DMS 273 (cell line): Measurements from ENCODE around the gene PPP6R2.
A peak's percentile ranks its signal among the peaks of the same experiment; 100 is the strongest.
"Not testable (repeated sequence)": the region's sequence is repeated elsewhere in the genome, so short reads cannot be mapped to it uniquely, and the experiment has no call there.

Source experiments
- DNase-seq: peaks from one replicate; lab custom pipeline; 2025; ENCODE audit not compliant: unreplicated experiment; lab: John Stamatoyannopoulos, UW

The PPP6R2 gene

DNA sequence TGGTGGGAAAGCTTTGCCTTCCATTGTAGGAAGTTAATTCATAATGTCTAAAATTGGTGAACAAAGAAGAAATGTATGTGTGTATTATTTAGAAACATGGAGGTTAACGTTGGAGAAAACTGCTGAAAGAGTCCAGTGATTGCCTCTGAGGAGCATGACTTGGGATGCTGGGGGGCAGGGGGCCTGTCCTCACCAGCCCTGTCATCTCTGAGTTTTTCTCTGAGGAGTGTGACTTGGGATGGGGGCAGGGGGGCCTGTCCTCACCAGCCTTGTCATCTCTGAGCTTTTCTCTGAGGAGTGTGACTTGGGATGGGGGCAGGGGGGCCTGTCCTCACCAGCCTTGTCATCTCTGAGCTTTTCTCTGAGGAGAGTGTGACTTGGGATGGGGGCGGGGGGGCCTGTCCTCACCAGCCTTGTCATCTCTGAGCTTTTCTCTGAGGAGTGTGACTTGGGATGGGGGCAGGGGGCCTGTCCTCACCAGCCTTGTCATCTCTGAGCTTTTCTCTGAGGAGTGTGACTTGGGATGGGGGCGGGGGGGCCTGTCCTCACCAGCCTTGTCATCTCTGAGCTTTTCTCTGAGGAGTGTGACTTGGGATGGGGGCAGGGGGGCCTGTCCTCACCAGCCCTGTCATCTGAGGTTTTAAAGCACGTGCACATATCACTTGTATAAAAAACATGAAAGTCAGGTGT is 54.4 kb downstream of the PPP6R2 start:
- not testable (repeated sequence) for DNase-seq

DNA sequence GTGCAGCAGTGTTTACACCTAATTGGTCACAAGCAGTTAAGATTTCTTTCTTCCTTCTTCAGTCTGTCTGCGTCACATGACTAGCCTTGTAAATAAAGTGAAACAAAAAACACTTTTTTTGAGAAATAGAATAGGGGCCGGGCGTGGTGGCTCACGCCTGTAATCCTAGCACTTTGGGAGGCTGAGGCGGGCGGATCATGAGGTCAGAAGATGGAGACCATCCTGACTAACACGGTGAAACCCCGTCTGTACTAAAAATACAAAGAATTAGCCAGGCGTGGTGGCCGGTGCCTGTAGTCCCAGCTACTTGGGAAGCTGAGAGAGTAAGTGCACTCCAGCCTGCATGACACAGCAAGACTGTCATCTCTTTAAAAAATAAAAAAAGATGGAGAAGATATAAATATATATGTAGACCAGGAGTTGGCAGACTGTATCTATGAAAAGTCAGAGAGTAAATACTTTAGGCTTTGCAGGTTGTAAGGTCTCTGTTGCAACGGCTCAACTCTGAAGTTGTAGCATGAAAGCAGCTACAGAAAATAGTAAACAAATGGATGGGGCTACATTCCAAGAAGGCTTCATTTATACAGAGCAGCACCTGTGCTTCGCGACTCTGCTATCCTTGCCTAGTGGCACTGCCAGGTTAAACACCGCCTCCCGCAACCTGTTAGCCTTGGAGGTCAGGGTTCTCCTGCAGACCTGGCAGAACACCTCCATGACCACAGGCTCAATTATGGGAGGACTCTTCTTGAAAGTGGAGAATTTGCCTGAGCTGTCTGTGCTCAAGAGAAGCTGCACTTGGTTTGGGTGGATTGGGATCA is 55.9 kb downstream of the PPP6R2 start:
- DNase-seq: peak; percentile 18

DNA sequence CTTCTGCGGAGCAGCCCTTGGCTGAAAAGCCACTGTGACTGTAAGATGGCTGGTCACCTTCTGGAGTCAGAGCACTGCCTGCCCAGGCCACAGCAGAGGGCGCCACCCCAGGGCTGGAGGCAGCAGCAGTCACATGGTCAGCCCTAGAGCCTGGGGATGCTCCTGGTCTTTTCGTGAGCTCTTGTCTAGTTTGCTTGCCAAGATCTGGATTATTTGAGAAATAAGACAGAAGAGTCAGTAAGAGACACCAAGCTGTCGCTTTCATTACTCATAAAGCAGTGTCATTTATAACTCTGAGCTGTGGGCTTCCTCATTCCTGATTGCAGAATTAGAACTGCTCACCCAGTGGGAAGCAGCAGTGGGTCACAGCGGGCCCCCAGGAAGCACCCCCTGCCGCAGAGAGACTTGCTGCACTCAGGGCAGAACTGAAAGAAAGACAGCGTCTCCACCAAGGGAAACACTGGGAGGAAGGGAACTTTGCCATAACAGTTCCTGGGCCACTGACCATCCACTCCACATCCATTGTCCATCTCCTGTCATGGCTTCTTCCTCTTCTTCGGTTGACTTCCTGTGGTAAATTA is 56.7 kb downstream of the PPP6R2 start:
- DNase-seq: peak; percentile 31

DNA sequence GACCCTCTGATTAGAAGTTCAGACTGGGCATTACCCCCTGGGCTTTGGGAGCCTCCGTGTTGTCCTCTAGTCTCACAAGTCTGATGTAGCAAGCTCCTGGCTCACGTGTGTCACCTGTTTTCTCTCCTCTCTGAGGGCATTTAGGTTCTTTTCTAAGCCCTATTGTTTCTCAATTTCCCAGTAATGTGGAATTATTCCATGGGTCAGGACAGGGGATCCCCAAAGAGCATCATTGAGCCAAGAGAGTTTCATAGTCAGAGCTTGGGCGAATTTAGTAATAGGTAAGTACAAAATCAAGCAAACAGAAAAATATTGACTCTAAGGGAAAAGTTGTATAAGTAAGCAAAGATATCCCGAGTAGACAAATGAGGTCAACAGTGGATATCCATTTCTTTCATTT is 57.3 kb downstream of the PPP6R2 start:
- DNase-seq: no peak

DNA sequence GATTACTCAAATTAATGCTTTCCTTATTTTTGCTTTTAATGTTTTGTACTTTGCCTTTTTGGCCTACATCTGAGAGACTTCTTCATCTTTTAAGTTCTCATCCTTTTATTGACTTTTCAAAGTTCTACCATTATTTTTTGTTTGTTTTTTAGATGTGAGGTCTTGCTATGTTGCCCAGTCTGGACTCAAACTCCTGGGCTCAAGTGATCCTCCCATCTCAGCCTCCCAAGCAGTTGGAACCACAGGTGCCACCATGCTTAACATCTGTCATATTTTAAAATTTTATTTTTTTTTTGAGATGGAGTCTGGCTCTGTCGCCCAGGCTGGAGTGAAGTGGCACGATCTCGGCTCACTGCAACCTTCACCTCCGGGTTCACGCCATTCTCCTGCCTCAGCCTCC is 57.8 kb downstream of the PPP6R2 start:
- no peak for DNase-seq

DNA sequence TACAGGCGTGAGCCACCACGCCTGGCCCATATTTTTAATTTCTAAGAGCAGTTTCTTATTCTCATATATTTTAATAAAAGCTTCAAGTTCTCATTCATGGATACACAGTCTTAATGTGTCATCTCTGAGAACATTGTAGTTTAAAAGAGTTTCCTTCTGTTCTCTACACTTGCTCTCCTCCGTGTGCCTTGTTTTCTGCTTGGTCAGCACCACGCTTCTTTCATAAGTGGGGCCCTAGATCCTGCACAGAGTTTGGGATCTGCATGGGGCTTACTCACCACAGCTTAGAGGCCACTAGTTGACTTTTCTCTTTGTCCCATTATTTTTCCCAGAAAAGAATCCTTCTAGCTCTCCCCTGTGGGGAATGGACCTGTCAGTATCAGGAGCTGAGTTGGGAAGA is 58.8 kb downstream of the PPP6R2 start:
- DNase-seq: no peak

DNA sequence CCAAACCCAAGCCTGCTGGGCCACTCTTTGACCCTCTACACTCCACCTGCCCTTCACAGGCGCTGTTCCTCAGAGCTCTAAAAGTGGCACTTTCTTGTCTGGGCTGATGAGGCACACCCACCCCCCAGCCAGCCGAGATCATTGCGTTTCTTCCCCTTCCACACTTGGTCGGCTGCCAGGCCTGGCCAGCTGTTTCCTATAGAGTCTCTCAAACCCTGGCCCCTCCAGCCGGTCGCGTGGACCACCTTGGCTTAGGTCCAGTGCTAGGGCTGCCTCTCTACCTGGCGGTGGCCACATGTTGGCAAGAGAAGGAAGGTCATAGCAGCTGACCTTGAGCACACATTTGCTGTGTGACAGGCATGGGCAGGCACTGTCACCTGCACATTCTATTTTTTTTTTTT is 60.6 kb downstream of the PPP6R2 start:
- DNase-seq: peak; percentile 61

DNA sequence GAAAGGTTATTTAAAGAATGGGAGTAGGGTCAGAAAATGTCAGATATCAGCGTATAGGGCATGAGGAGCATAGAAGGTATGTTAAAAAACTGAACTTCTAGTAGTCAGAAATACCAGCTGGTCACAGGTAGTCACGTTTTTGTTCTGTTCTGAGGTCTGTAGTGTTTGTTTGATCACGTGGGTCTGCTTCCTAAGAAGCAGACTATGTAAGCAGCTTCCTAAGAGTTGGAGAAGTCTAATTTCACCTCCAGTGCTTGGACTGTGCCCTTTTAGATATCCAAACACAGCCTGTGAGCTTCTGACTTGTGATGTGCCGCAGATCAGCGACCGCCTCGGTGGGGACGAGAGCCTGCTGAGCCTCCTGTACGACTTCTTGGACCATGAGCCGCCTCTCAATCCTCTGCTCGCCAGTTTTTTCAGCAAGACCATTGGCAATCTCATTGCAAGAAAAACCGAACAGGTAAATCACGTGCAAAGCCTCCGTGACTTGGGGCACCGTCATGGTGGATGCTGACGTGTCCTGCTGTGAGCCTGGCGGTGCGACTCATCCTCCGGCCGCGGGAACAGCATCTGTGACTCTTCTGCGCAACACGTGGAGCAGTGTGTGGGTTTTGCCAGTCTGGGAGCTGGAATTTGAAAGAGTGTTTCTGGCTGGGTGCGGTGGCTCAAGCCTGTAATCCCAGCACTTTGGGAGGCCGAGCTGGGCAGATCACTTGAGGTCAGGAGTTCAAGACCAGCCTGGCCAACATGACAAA is 63.5 kb downstream of the PPP6R2 start:
- no peak for DNase-seq

DNA sequence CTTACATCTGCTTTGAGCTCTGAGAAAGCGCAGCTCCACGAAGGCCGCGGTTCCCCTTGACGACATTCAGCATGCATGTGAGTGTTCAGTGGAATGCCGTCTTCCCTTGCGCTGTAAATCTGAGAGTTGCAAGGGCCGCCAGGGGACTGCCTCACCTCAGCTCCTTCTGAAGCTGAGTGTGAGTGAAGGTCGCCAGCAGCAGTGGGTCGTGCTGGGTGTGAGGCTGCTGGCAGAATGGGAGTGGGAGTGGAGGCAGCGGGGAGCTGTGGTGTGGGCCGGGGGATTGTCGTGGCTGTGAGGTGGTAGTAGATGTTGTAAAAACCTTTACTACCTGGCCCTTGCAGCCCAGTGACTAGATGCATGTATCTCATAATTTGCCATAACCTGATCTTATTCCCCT is 65.2 kb downstream of the PPP6R2 start:
- DNase-seq: no peak

DNA sequence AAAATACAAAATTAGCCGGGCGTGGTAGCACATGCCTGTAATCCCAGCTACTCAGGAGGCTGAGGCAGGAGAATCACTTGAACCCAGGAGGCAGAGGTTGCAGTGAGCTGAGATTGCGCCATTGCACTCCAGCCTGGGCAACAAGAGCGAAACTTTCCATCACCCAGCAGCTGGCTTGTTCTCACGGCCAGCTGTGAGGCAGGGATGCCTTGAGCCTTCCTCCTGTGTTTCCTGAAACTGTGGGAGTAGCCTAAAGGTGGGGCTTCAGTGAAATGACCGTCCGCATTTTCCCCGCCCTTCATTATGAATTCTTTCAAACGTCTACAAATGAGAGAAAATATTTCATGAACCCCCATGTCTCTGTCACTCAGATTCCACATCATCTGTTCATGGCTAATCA is 65.8 kb downstream of the PPP6R2 start:
- not testable (repeated sequence) for DNase-seq

DNA sequence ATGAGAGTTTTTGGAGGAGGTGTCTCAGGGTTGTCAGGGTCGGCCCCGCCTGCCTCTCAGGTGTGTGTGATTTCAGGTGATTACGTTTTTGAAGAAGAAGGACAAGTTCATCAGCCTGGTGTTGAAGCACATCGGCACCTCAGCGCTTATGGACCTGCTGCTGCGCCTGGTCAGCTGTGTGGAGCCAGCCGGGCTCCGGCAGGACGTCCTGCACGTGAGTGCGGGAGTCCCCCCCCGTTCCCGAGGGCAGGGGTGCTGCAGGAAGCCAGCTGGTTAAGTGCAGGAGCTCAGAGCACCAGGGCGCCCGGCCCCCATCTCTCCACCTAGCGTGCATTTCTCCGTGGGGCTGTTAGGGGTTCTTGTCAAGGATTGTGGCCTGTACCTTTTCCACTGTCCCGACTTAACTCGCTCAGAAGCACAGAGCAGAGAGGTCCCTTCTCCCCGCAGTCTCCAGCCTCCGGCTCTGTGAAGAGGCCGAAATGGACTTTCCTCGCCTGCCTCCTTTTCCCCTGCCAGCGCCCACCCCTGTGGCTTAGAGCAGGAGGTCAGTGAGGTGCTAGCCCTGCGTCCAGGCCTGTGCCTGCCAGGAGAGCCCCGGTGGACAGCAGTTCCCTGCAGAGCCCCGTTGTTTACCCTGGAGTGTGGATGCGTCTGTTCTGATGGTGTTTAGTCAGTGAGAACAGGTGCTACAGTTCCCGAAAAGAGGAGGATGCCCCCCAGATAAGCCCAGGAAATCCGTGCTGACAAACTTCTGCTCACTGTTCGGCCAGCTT is 71.5 kb downstream of the PPP6R2 start:
- no peak for DNase-seq

DNA sequence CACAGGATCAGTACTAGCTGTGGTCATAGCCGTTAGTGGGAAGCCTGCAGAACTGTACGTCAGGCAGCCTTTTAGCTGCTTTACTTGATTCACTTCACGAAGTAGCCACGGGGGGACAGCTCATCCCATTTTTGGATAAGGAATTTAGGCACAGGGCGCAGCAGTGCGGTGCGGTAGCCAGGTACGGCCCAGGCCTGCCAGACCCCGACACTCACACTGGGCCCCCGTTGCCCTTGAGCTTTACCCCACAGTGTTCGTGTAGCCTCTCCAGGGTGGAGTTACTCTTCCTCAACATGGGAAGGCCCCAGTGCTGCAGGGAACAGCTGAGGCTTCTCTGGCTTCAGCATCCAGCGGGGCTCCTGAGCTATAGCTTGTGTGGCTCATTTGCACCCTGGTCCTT is 72.3 kb downstream of the PPP6R2 start:
- no peak for DNase-seq

DNA sequence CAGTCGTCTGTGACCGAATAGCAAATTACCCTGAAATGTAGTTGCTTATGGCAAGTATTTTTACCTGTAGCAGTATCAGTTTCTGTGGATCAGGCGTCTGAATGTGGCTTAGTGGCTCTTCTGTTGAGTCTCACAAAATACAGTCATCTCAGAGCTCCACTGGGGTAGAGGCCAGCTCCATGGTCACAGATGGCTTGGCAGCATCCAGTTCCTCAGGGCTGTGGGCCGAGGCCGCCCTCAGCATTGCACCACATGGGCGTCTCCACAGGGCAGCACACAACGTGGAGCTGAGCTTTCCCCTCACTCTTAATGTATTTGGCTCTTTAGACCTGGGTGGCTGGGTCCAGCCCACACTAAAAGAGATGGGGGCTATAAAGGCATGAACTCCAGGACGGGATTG is 73.9 kb downstream of the PPP6R2 start:
- DNase-seq: no peak

DNA sequence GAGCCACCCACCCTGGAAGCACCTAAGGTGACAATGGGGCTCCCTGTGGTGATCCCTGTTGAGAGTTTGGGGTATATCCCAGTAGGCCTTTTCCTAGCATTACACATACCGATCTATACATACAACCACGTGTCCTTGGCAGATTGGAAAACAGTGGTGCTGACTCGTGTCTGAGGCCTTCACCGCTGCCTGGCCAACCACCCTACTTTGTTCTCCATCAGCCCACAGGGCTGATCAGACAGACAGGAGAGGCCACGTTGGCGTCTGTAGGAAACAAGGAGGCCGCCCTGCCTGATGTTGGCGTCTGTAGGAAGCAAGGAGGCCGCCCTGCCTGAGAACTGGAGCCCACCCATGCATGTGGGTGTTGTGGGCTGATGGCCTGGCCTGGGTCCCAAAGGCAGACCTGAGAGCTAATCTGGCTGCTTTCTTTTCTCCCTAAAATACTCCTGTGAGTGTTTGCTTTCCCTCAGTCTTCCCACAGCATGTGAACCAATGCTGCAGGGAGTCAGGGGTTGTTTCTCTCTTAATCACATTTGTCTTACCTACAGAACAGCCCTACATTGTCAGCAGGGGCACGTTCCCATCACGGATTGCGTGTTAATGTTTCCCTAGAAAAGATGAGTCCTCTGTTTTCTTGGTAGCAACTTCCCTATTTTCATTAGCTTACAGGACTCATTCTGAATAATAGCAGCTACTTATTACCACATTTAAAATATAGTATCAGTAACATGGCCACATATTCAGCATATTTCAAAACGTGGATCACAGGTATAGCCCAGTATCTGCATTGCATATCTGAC is 74.5 kb downstream of the PPP6R2 start:
- DNase-seq: no peak

DNA sequence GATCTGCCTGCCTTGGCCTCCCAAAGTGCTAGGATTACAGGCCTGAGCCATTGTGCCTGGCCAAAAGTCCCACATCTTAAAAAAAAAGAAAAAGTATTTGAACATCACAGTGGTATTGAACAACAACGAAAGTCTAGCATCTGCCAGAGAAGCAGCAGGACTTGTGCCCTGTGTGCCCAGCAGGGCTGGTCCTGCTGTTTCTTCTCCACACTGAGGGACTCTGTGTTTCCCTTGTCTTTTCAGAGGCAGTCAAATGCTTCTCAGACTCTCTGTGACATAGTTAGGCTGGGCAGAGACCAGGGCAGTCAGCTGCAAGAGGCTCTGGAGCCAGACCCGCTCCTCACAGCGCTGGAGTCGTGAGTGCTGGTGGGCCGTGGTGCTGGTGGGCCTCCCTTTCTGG is 75.5 kb downstream of the PPP6R2 start:
- no peak for DNase-seq

DNA sequence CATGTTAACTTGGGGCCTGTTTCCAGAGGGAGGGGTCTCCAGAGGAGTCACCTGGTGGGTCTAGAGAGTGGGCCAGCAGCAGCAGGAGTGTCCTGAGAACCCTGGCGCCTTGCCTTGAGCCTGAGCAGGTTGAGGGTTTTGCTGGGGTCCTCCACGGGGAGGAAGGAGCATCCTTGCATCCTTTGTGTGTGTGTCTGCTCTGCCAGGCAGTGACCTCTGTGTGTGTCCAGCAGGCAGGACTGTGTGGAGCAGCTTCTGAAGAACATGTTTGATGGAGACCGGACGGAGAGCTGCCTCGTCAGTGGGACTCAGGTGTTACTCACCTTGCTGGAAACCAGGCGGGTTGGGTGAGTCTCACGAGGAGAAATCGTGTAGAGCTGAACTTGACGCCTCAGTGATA is 76.0 kb downstream of the PPP6R2 start:
- no peak for DNase-seq

DNA sequence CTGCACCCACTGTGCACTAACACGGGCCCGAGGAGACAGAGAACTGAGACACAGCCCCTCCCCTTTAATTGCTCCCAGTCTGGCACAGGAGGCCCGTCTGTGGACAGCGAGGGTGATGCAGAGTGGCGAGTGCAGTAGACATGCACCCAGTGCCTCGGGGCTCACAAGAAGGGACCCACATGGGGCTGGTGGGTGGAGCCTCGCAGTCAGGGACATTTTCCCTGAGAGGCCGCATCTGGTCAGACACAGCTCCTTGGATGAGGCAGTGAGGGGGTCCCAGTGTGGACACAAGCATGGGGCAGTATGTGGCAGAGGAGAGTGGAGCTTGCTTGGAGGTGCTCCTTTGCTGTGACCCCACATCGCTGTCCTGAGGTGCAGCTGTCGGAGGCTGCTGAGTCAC is 76.9 kb downstream of the PPP6R2 start:
- no peak for DNase-seq

DNA sequence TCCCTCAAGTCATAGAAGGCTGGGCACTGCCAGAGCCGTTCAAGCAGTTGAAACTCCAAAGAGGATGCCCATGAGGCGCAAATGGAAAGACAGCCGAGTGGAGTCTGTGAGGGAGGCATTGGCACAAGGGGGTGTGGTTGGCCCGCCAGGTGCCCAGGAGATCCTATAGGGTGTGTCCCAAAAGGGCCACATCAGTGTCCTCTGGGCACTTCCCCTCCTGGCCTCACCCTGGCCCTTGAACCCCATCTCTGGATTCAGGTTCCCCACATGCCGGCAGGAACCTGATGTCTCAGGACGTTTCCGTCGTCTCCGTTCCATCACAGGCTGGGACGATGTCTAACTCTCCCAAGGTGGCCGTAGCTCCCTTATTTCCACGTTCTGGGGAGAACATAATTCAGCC is 77.5 kb downstream of the PPP6R2 start:
- DNase-seq: no peak

DNA sequence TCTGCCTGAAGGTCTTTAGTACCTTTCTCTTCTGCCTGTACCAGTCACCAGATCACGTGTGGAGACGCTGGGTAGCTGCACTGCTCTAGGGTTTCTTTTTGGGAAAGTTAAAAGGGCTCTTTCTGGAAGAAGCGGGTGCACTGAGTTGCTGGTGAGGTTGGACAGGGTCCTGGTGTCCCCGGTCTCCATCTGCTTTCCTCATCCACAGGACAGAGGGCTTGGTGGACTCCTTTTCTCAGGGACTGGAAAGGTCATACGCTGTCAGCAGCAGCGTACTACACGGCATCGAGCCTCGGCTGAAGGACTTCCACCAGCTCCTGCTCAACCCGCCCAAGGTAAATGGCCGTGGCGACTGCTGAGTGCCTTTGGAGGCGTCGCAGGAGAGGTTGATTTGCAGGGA is 78.9 kb downstream of the PPP6R2 start:
- DNase-seq: no peak
